22Rv1 (cell line): ENCODE data around the gene SCAF4.

Experiments
- ZFX ChIP-seq: fragments of 450-650 bp; IDR thresholded peaks from 2 replicates; pipeline ENCODE4 v1.6.1; 2017; ENCODE audit warnings: antibody characterized with exemption, borderline replicate concordance
- TF ChIP-seq, protein P1 (sequence below): fragments of 450-650 bp; IDR thresholded peaks from 2 replicates; pipeline ENCODE4 v1.5.1; 2017; ENCODE audit warnings: mild to moderate bottlenecking

DNA sequence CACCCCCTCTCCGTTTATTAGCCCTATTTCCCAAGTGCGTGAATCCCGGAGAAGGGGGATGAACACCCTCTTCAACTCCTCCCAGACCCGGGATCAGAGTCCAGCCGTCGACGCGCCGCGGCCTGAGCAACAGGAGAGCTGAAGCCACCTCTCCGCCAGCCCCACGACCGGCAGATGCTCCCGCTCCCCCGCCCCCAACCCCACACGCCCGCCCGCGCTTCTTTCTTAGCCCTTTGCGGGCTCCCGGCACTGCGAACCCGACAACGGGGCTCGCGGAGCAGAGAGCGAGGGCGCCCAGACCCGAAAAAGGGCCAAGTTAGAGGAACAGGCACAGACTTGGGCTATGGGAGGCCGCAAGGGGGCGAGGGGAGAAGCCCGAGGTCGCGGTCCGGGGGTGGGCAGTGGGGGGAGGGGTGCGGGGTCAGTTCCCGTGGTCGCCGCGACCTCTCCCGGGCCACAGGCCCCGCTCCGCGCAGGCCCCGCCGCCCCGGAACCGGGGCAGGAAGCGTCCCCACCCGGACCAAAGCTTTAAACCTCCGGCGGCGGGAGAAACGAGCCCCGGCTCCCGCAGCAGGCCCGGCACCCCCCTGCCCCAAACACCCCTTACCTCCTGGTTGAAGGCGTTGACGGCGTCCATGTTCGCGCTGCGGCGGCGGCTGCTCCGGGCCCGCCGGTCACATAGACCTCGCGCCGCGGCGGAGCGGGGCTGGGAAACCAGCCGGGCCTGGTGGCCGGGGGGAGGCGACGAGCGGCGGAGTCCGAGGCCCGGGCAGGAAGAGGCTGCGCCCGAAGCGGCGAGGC, 662 bp downstream of the SCAF4 start:
- TF ChIP-seq, protein P1, sequence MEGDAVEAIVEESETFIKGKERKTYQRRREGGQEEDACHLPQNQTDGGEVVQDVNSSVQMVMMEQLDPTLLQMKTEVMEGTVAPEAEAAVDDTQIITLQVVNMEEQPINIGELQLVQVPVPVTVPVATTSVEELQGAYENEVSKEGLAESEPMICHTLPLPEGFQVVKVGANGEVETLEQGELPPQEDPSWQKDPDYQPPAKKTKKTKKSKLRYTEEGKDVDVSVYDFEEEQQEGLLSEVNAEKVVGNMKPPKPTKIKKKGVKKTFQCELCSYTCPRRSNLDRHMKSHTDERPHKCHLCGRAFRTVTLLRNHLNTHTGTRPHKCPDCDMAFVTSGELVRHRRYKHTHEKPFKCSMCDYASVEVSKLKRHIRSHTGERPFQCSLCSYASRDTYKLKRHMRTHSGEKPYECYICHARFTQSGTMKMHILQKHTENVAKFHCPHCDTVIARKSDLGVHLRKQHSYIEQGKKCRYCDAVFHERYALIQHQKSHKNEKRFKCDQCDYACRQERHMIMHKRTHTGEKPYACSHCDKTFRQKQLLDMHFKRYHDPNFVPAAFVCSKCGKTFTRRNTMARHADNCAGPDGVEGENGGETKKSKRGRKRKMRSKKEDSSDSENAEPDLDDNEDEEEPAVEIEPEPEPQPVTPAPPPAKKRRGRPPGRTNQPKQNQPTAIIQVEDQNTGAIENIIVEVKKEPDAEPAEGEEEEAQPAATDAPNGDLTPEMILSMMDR: peak; percentile 22
- TF ChIP-seq ZFX: no peak
